Epithelial cell of prostate (primary cell): ENCODE data around the gene TSC22D4.

Experiments used
- DNase-seq: peaks from one replicate; pipeline ENCODE4 v3.0.0-alpha.2; 2011; ENCODE audit warnings: low read depth, low spot score
- H3K27ac ChIP-seq: fragments of 450-650 bp; 2 replicates; pipeline ENCODE4 v1.5.1; 2017; ENCODE audit warnings: mild to moderate bottlenecking

Gene TSC22D4

GRCh38 chr7:100430493-100431285, 48.3 kb downstream of the TSC22D4 start:
- peak overlapping the region; percentile 96 for H3K27ac ChIP-seq
- no peak for DNase-seq

DNA sequence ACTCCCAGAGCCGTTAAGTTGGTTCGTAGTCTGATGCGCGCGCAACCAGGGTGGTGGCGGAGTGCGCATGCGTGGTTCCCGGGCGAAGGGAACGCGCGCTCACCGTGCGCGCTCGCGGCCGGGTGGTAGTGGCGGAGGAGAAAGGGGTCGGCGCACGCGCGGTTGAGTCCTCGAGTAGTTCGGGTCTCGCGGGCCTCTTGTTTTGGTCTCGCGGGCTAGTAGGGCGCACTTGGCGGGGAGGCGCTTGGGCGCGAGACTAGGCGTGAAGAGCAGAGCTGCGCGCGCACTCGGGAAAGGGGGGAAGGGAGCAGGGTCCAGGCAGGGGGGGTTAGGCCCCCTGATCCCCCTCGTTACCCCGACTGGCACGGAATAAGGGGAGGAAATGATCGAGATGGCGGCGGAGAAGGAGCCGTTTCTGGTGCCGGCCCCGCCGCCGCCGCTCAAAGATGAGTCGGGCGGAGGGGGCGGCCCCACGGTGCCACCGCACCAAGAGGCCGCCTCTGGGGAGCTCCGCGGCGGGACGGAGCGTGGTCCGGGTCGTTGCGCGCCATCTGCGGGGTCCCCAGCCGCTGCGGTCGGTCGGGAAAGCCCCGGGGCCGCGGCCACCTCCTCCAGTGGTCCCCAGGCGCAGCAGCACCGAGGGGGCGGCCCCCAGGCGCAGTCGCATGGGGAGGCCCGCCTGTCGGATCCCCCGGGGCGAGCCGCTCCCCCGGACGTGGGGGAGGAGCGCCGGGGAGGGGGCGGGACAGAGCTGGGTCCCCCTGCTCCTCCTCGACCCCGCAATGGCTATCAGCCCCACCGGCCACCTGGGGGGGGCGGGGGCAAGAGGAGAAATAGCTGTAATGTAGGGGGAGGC, 49.1 kb downstream of the TSC22D4 start, which contains the start of gene MEPCE:
Gene MEPCE, plus strand, starts transcription at position 195 of the 856 bp plus-strand sequence. Its CDS starts 188 bp downstream, at position 383.
- H3K27ac ChIP-seq, result peak within 1 kb of the TSS; percentile 96
- DNase-seq, result peak; percentile 69

- DNase-seq, result peak; percentile 97
- H3K27ac ChIP-seq, result peak overlapping the region; percentile 96
These were observed 49.9 kb downstream of the TSC22D4 start for GRCh38 chr7:100428967-100429636.

- H3K27ac ChIP-seq, result peak within 1 kb of the TSS; percentile 96
- DNase-seq, result peak; percentile 84
These were observed 50.6 kb downstream of the TSC22D4 start, which contains the start of gene ZCWPW1 for GRCh38 chr7:100428199-100428966. Gene ZCWPW1 (minus strand): TSS chr7:100428703. CDS start chr7:100420649, 8,054 bp downstream.

DNA sequence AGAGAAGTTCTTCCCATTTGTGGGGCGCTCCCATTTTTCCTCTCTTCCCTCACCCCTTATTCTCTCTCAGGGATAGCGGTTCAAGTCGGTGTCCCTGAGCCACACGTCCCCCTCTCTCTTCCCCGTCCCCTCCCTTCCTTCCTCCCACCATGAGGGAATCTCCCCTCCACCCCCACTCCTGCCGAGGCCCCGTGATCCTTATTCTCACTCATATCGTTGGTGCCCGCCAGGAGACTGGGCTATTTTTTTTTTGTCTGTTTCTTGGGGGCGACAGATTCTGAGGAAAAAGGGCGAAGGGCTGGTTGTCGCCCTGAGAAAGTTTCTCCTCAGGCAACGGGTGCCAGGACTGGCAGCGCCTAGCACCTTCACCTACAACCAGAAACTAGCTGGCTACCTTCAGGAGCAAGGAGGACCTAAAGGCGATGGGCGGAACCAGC, 51.2 kb downstream of the TSC22D4 start:
- peak overlapping the region; percentile 96 for H3K27ac ChIP-seq
- DNase-seq, result no peak

GRCh38 chr7:100426516-100426915, 52.5 kb downstream of the TSC22D4 start:
- no peak overlapping the region for H3K27ac ChIP-seq

DNA sequence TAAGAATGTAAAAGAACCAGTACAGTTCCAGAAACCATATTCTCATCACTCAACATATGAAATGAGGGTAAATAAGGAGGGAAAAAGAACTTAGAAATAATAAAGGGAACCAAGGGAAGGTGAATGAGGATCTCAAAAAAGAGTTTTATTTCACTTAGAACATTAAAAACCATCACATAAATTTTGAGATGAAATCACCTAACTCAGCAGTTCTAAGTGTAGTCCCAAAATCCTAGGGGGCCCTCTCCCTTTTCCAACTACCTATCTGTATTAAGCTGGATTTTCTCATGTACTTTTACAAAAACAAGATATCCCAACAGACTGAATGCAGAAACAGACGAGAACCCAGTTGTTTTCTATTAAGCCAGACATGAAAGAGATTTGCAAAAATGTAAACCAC, 53.7 kb downstream of the TSC22D4 start:
- DNase-seq, result no peak
- no peak overlapping the region for H3K27ac ChIP-seq

More at GRCh38 chr7:100426516-100426915, 52.5 kb downstream of the TSC22D4 start:
- DNase-seq, result no peak

DNA sequence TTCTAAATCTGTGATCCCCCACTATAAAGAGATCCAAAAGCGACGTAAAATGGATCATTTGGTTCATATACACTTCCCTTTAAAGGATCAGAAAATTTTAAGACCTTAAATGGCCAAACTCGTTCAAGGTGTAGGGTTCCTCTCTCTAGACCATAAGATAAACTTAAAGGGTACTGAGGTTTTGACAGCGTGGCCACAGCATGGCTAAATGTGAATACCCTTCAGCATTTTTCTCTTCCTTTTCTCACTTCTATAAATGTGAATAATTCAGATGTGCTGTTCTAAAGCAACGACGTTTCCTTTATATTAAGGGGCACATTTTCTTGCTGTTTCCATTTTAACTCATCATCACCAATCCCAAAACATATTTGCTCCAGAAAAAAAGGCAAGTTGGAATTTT, 55.7 kb downstream of the TSC22D4 start:
- no peak overlapping the region for H3K27ac ChIP-seq
- no peak for DNase-seq

- DNase-seq, result no peak
- no peak overlapping the region for H3K27ac ChIP-seq
These were observed 59.3 kb downstream of the TSC22D4 start for GRCh38 chr7:100419660-100420226.

DNA sequence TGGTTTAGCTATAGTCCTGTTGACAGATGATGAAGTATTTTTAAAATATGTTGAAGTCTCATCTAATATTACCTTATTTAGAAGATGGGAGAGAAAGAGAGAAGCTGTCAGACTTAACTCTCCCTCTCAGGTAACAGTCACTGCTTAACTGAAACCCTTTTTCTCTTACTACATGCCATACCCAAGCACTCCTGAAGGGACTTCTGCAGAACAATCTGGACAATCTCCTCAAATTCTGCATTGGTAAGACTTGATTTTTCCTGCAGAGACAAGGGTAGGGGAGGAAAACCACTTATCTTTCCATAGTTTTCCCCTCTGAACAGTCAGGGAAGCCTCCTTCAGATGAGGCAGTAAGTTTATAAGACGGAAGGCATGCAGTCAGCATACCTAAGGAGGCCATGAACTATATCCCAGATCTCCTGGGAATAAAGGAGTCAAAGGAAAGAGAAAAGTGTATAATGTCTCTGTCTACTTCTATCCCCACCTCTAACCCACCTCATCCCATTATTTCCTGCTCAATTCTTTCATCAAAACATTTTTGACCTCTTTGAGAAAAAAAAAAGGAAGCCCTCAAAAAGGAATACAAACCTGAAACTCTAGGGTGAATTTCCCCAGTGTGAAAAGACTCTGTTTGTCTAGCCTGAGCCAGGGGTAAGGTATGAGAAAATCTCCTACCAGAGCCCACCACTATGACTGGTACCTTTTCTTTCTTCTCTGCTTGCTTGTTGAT, 59.9 kb downstream of the TSC22D4 start:
- DNase-seq, result no peak
- H3K27ac ChIP-seq, result no peak overlapping the region
